ENCODE results near the gene PTDSS2. TPM values are rescaled to one million over a fixed set of nuclear protein-coding genes. Genes with fewer than 3 reads are reported as not detected.

Gene PTDSS2
- total RNA-seq, result 36.3 and 40.8 TPM in 2 replicates

DNA sequence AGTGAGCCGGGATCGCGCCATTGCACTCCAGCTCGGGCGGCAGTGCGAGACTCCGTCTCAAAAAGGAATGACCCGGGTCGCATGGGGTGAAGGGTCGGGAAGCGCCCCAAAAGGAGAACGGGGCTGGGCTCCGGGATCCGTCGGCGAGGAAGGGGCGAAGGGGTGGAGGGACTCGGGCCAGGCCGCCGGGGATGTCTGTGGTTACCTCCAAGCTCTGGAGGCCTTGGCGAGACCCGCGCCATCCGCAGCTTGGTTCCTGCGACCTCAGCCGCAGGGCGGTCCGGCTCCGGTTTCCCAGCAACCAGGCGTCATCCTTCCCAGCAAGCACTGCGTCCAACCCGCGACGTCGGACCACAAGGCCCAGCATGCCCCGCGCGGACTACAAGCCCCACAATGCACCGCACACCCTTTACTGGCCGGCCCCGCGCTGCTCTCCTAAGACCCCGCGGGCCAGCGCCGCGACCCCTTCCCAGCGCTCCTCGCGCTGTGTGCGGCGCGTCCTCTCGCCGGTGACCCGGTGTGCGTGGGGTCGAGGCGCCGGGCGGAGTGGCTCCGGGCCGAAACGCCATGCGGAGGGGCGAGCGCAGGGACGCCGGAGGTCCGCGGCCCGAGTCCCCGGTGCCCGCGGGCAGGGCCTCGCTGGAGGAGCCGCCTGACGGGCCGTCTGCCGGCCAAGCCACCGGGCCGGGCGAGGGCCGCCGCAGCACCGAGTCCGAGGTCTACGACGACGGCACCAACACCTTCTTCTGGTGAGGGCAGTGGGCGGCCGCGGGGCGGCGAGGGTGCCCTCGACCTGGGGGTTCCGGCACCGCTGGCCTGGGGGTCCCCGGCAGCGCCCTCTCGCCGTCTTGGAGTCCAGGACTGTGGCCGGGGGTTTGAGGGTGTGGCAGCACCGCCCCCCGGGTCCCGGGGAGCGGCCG is at the start of gene PTDSS2:
Gene PTDSS2 (plus strand): TSS at position 391 of the 920 bp plus-strand sequence. CDS start 177 bp downstream, at position 568.

GRCh38 chr11:441418-442274 is 8.4 kb upstream of the PTDSS2 start, which contains the start of gene ANO9:
TSS of gene ANO9 (minus strand) at chr11:442011. CDS start at chr11:441926, 85 bp downstream.

GRCh38 chr11:506995-507726 is 57.1 kb downstream of the PTDSS2 start, which contains the start of gene RNH1:
TSS of gene RNH1 (minus strand) at chr11:507242. CDS start at chr11:502162, 5,080 bp downstream.

GRCh38 chr11:535519-536454 is 85.7 kb downstream of the PTDSS2 start, which contains the start of gene HRAS:
TSS of gene HRAS (minus strand) at chr11:535576.

GRCh38 chr11:536841-537621 is 87.0 kb downstream of the PTDSS2 start, which contains the start of gene LRRC56:
TSS of gene LRRC56 (plus strand) at chr11:537527. CDS start at chr11:540685, 3,158 bp downstream.

Other genes with a start within 250 kb of the PTDSS2 start
- 50.9 and 52.7 TPM in 2 replicates for gene BET1L, start 242.9 kb upstream of the PTDSS2 start, total RNA-seq
- 73.5 and 136 TPM in 2 replicates for gene RIC8A, start 242.6 kb upstream of the PTDSS2 start, total RNA-seq
- 5.5 and 16.6 TPM in 2 replicates for gene SIRT3, start 213.9 kb upstream of the PTDSS2 start, total RNA-seq
- gene PSMD13, start 213.3 kb upstream of the PTDSS2 start, total RNA-seq, result 115 and 132 TPM in 2 replicates
- gene NLRP6, start 171.9 kb upstream of the PTDSS2 start, total RNA-seq, result not detected in 2 replicates
- 16.7 and 34.8 TPM in 2 replicates for gene PGGHG, start 161.2 kb upstream of the PTDSS2 start, total RNA-seq
- not detected in 2 replicates for gene IFITM5, start 150.8 kb upstream of the PTDSS2 start, total RNA-seq
- 478 and 666 TPM in 2 replicates for gene IFITM2, start 142.5 kb upstream of the PTDSS2 start, total RNA-seq
- 203 and 427 TPM in 2 replicates for gene IFITM1, start 136.2 kb upstream of the PTDSS2 start, total RNA-seq
- 802 and 859 TPM in 2 replicates for gene IFITM3, start 129.4 kb upstream of the PTDSS2 start, total RNA-seq
- 2.3 and 7.1 TPM in 2 replicates for gene B4GALNT4, start 80.8 kb upstream of the PTDSS2 start, total RNA-seq
- gene PKP3, start 56.1 kb upstream of the PTDSS2 start, total RNA-seq, result 0.54 and 3.2 TPM in 2 replicates
- 42.4 and 43.0 TPM in 2 replicates for gene SIGIRR, start 35.3 kb upstream of the PTDSS2 start, total RNA-seq
- not detected in 2 replicates for gene ANO9, start 8.3 kb upstream of the PTDSS2 start, total RNA-seq
- gene RNH1, start 57.0 kb downstream of the PTDSS2 start, total RNA-seq, result 451 and 498 TPM in 2 replicates
- gene HRAS, start 85.3 kb downstream of the PTDSS2 start, total RNA-seq, result 46.4 and 67.1 TPM in 2 replicates
- 0.16 and 1.3 TPM in 2 replicates for gene LRRC56, start 87.2 kb downstream of the PTDSS2 start, total RNA-seq
- gene LMNTD2, start 110.5 kb downstream of the PTDSS2 start, total RNA-seq, result 0.81 and 3.1 TPM in 2 replicates
- gene RASSF7, start 110.7 kb downstream of the PTDSS2 start, total RNA-seq, result 8.3 and 11.3 TPM in 2 replicates
- 13.0 and 17.2 TPM in 2 replicates for gene PHRF1, start 126.2 kb downstream of the PTDSS2 start, total RNA-seq
- 20.4 and 34.1 TPM in 2 replicates for gene IRF7, start 165.7 kb downstream of the PTDSS2 start, total RNA-seq
- not detected in 2 replicates for gene CDHR5, start 174.7 kb downstream of the PTDSS2 start, total RNA-seq
- not detected in 2 replicates for gene SCT, start 176.9 kb downstream of the PTDSS2 start, total RNA-seq
- gene DRD4, start 187.0 kb downstream of the PTDSS2 start, total RNA-seq, result not detected in 2 replicates
- 25.1 and 28.2 TPM in 2 replicates for gene DEAF1, start 244.9 kb downstream of the PTDSS2 start, total RNA-seq
- 16.6 and 29.0 TPM in 2 replicates for gene TMEM80, start 245.5 kb downstream of the PTDSS2 start, total RNA-seq

Measured in cardiac atrium fibroblast (primary cell).